Forelimb muscle (tissue), 1 donor: ENCODE data around the gene NAV3. TPM values are rescaled to one million over a fixed set of nuclear protein-coding genes. Genes with fewer than 3 reads are reported as not detected.

ENCODE experiments used
- DNase-seq: peaks from one replicate; pipeline ENCODE4 v3.0.0-alpha.2; 2013; ENCODE audit warnings: low read depth
- polyA plus RNA-seq: library from polyadenylated mRNA; unstranded; fragments of 120-200 nt; gene quantifications from one replicate; pipeline ENCODE4 v1.2.1, GENCODE V29; 2013; ENCODE audit not compliant: insufficient read length

Gene NAV3, protein sequence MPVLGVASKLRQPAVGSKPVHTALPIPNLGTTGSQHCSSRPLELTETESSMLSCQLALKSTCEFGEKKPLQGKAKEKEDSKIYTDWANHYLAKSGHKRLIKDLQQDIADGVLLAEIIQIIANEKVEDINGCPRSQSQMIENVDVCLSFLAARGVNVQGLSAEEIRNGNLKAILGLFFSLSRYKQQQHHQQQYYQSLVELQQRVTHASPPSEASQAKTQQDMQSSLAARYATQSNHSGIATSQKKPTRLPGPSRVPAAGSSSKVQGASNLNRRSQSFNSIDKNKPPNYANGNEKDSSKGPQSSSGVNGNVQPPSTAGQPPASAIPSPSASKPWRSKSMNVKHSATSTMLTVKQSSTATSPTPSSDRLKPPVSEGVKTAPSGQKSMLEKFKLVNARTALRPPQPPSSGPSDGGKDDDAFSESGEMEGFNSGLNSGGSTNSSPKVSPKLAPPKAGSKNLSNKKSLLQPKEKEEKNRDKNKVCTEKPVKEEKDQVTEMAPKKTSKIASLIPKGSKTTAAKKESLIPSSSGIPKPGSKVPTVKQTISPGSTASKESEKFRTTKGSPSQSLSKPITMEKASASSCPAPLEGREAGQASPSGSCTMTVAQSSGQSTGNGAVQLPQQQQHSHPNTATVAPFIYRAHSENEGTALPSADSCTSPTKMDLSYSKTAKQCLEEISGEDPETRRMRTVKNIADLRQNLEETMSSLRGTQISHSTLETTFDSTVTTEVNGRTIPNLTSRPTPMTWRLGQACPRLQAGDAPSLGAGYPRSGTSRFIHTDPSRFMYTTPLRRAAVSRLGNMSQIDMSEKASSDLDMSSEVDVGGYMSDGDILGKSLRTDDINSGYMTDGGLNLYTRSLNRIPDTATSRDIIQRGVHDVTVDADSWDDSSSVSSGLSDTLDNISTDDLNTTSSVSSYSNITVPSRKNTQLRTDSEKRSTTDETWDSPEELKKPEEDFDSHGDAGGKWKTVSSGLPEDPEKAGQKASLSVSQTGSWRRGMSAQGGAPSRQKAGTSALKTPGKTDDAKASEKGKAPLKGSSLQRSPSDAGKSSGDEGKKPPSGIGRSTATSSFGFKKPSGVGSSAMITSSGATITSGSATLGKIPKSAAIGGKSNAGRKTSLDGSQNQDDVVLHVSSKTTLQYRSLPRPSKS (N-terminal part only)
- 14.0 TPM for polyA plus RNA-seq

GRCh38 chr12:77830583-77831351 lies at the start of gene NAV3:
NAV3 (plus strand) TSS chr12:77830894; CDS start chr12:77831462, 568 bp downstream.
- peak; percentile 84 for DNase-seq

- no peak for DNase-seq
Measured at GRCh38 chr12:77782034-77782433, 48.7 kb upstream of the NAV3 start.

DNA sequence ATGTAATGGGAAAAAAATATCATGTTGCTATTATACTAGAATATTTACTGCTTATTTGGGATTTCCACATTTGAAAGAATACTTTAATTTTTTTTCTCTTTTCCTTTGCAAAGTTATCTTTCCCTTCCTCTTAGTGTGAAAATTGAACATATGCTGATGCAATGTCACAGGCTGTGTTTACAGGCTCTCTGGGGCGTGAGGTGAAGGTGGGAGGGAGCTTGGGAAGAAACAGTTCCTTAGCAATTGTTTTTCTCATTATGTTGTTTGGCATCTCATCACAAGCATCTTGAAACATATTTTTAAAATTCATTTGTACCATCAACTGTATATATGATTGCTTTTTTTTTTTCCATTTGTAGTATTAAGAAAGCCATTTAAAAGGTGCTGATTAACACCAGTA lies 47.9 kb upstream of the NAV3 start:
- DNase-seq = no peak

DNA sequence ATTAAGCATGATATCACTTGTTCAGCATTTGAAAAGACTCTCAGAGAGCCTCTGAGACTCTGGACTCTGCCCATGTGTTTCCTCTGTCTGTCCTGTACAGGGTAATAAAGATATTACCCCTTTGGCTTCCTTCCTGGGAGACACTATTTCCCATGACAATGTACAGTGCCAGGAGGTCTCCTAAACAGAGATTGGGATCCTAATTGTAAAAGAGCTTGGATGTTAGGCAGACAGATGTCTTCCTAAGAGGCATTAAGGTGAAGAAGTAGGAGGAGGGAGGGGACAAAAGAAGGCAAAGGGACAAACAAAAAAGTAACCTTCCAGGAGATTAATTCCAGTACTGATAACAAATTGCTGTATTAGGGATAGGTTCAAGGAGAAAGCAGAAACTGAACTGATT lies 45.5 kb upstream of the NAV3 start:
- no peak for DNase-seq

- DNase-seq = no peak
Measured at GRCh38 chr12:77786675-77787074, 44.0 kb upstream of the NAV3 start.

- DNase-seq = no peak
Measured at GRCh38 chr12:77788231-77789168, 42.2 kb upstream of the NAV3 start.

DNA sequence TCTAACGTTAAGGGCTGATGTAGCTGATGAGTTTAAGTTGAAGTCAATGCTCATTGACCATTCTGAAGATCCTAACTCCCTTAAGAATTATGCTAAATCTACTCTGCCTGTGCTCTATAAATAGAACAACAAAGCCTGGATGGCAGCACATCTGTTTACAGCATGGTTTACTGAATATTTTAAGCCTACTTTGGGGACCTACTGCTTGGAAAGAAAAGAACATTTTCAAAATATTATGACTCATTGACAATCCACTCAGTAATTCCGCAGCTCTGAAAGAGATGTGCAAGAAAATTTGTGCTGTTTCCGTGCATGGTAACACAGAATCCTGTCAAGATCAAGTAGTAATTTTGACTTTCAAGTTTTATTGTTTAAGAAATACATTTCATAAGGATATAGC lies 35.0 kb upstream of the NAV3 start:
- no peak for DNase-seq

DNA sequence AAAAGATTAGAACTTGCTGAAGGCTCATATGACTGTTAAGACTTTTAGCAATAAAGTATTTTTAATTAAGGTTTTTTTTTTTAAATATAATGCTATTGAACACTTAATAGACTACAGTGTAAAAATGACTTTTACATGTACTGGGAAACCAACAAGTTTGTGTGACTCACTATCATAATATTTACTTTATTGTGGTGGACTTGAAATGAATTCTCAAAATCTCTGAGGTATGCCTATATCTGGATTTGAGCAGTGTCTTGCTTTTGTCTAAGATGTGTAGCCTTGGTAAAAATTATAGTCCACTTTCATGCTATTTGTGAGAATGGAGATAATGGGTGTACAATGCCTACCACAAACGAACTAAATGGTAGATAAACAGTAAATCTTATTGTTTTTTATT lies 33.9 kb upstream of the NAV3 start:
- DNase-seq = no peak

DNA sequence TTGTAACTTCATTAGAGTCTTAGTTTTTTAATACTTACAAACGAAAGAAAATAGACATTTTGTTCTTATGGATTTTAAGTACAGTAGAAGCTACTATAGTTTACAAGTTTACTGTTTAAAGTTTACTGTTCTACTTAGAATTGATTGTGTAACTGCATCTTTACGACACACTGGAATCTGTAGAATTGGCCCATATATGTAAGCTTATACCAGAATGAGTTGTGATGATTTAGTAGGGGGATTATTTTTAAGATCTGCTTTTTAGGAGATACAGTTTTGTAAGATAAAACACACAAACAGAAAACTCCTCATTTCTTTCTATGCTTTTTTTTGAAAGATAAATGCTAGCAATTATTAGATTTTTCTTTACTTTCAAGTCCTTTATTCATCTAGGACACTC lies 30.2 kb upstream of the NAV3 start:
- no peak for DNase-seq

- DNase-seq = no peak
Measured at GRCh38 chr12:77808534-77808933, 22.2 kb upstream of the NAV3 start.

DNA sequence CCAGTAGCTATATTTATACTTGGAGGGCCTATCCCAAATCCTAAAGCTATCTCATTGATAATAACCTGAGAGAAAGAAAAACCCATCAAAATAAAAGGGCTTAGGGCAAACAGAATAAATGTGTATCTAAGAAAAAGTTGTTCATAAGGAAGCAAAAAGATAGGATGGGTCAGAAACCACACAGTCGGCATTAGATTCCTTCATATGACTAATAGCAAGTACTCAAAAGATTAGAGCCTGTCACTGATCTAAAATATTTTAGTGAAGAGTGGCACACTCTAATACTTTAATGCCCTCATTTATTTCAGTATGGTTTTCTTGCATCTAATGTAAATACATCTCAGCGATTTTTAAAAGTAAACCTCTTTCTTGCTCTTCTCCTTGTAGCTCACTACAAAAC lies 17.1 kb upstream of the NAV3 start:
- DNase-seq = no peak

- DNase-seq = no peak
Measured at GRCh38 chr12:77814386-77814785, 16.3 kb upstream of the NAV3 start.

DNA sequence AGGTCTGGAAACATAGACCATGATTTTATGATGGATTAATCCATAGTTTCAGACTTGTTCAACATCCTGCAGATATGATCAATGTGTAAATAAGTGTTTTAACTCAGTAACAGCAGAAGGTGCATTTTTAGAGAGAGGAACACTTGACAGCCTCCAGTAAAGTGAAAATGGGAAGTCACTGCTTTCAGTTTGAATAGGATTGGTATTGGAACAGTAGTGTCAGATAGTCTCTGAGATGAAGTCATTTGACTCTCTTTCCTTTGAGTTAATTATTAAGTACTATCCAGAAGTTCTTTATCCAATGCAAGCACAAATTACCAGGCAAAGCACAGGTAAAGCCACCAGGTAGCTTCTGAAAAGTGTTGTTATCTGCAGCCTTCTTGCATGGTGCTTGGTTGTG lies 14.5 kb upstream of the NAV3 start:
- no peak for DNase-seq

GRCh38 chr12:77817276-77817675 lies 13.4 kb upstream of the NAV3 start:
- DNase-seq = no peak

- DNase-seq = no peak
Measured at GRCh38 chr12:77818351-77818750, 12.3 kb upstream of the NAV3 start.

DNA sequence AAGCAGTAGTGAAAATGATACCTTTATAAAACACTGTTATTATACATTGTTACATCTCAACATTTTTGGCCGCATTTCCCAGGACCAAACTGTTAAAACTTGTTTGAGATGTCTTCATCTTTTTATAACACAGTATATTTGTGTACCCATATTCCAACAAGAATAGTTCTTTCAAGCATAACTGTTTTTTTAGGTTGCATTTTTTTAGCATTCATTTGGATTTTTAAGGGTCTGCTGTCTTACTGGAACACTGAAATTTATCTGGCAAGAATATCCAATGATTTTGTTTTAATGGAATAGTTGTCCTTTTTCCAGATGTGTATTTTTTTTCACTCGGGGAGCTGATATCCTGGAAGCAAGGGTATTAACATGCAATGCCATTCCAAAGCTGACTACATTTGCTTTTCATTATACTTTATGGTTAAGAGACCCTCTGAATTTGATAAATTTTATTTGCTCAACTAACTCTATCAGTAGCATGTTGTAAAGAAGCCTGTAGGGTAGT lies 8.9 kb upstream of the NAV3 start:
- no peak for DNase-seq

DNA sequence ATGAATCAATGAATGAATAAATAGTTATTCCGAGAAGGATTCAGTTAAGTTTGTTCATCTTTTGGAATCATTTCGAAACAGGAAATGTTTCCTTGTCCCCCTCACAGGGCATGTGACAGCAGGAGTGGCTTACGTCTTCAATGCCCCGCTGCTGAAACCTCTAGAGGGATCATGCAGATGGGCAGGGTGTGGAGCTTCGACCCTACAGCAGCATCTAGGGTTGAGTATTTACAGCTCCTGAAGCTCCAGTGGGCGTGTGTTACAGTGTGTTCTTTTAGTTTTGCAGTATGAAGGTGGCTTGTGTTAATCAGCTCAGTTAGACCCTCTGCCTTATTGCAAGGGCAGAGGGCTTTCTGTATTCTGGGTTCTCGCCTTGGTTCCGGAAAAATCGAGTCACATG lies 2.6 kb downstream of the NAV3 start:
- DNase-seq = no peak

GRCh38 chr12:77834618-77835017 lies 3.9 kb downstream of the NAV3 start:
- DNase-seq = no peak

- DNase-seq = peak; percentile 61
Measured at GRCh38 chr12:77835969-77836368, 5.3 kb downstream of the NAV3 start.

DNA sequence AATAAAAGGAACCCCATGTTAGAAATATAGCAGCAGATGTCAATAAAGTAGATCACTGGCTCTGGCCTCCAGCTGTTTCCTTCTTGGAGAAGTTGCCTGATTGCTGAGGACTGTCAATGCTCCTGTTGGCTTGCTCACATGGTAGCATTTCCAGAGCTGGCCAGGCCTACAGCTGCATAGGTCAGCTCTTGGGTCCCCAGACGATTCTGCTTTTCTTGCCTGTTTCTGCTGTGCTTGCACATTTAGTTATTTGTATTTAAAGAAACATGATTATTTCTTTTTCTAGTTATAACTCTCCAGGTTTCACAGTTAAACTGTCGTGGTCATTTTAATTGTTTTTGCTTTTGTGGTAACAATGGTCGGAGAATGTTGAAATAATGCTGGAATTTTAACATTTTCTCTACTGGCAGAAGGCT lies 7.2 kb downstream of the NAV3 start:
- DNase-seq = peak; percentile 84
